PC-3 (cell line): ENCODE data around the gene ZNF524.

Experiments
- EZH2 ChIP-seq: fragments of 300-600 bp; sonication (generic); IDR thresholded peaks from one replicate; pipeline ENCODE4 v1.6.1; 2017; ENCODE audit warnings: antibody characterized with exemption, mild to moderate bottlenecking, low read length; ENCODE audit not compliant: unreplicated experiment
- EZH2phosphoT487 ChIP-seq: fragments of 300-600 bp; sonication (generic); IDR thresholded peaks from 2 replicates; pipeline ENCODE4 v1.6.1; 2018; ENCODE audit warnings: mild to moderate bottlenecking, antibody characterized with exemption, low read length, borderline replicate concordance
- TF ChIP-seq, protein P1 (sequence below): fragments of 300-600 bp; sonication (generic); conservative IDR thresholded peaks from 2 replicates; pipeline ENCODE4 v1.5.1; 2017; ENCODE audit warnings: antibody characterized with exemption, low read depth, mild to moderate bottlenecking, low read length

GRCh38 chr19:55590617-55591016 lies 9.5 kb upstream of the ZNF524 start:
- TF ChIP-seq EZH2 (no peak), EZH2phosphoT487 (no peak)
- TF ChIP-seq, protein P1, sequence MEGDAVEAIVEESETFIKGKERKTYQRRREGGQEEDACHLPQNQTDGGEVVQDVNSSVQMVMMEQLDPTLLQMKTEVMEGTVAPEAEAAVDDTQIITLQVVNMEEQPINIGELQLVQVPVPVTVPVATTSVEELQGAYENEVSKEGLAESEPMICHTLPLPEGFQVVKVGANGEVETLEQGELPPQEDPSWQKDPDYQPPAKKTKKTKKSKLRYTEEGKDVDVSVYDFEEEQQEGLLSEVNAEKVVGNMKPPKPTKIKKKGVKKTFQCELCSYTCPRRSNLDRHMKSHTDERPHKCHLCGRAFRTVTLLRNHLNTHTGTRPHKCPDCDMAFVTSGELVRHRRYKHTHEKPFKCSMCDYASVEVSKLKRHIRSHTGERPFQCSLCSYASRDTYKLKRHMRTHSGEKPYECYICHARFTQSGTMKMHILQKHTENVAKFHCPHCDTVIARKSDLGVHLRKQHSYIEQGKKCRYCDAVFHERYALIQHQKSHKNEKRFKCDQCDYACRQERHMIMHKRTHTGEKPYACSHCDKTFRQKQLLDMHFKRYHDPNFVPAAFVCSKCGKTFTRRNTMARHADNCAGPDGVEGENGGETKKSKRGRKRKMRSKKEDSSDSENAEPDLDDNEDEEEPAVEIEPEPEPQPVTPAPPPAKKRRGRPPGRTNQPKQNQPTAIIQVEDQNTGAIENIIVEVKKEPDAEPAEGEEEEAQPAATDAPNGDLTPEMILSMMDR = no peak
